Spleen (tissue), 7 donors: Measurements from ENCODE around the gene ASAP2.

Experiments
- CTCF ChIP-seq, 11 experiments: fragments of 200-600 bp in 7 of 11; fragments of 450-650 bp in 4 of 11; sonication (generic) in 4 of 11; IDR thresholded peaks in 8 of 11; conservative IDR thresholded peaks in 3 of 11; 1 replicate in 7 of 11; 2 replicates in 4 of 11; pipeline versions ENCODE4 v1.4.0 to v1.8.0; 2016 to 2021; ENCODE audit warnings: antibody characterized with exemption in 11 of 11, inconsistent platforms in 4 of 11, mild to moderate bottlenecking in 1 of 11
- POLR2A ChIP-seq, 3 donors: fragments of 450-650 bp; IDR thresholded peaks; one replicate each; pipeline ENCODE4 v1.5.1; 2017; ENCODE audit warnings: antibody characterized with exemption in 3 of 3, mild to moderate bottlenecking in 1 of 3
- POLR2AphosphoS5 ChIP-seq, 3 donors: sonication (generic); formaldehyde crosslinking; IDR thresholded peaks; one replicate each; pipeline ENCODE4 v1.5.1; 2017; ENCODE audit warnings: antibody characterized with exemption in 3 of 3
- donor health status: DM: no; HTN: no; CAD: no; lungs with moderate emphysema.
- donor health status: DM: no; HTN: no; CAD: no.
- donor health status: DM: no; HTN: no; CAD: no.

- TF ChIP-seq CTCF (IDR thresholded peaks at IDR 0.05 in 8 of 11, conservative IDR thresholded peaks at IDR 0.05 in 3 of 11) (no peak), POLR2A (IDR thresholded peaks at IDR 0.05) (no peak), POLR2AphosphoS5 (IDR thresholded peaks at IDR 0.05) (no peak)
Observed at GRCh38 chr2:9219027-9219445, 12.4 kb downstream of the ASAP2 start.
